Loucy (cell line): ENCODE measurements around the gene SRPK3.
"Not testable (repeated sequence)": the region's sequence is repeated elsewhere in the genome, so short reads cannot be mapped to it uniquely, and the experiment has no call there.

Experiments used
- H2AFZ ChIP-seq: fragments of 200-600 bp; sonication (generic); 2 replicates; pipeline ENCODE4 v1.6.0; 2016; ENCODE audit warnings: antibody characterized with exemption, mild to moderate bottlenecking, low read length, moderate library complexity
- H3F3A ChIP-seq: fragments of 200-600 bp; 2 replicates; pipeline ENCODE4 v1.6.0; 2016; ENCODE audit warnings: antibody characterized with exemption, low read depth, mild to moderate bottlenecking
- H3K27me3 ChIP-seq: fragments of 200-600 bp; sonication (generic); 2 replicates; pipeline ENCODE4 v1.6.1; 2014; ENCODE audit warnings: low read length, mild to moderate bottlenecking; ENCODE audit not compliant: insufficient read depth, poor library complexity, severe bottlenecking
- H3K36me3 ChIP-seq: fragments of 200-600 bp; sonication (generic); 2 replicates; pipeline ENCODE4 v1.6.1; 2016; ENCODE audit warnings: low read length; ENCODE audit not compliant: insufficient read depth
- H3K4me1 ChIP-seq: fragments of 200-600 bp; sonication (generic); 2 replicates; pipeline ENCODE4 v1.5.1; 2014; ENCODE audit warnings: low read length, mild to moderate bottlenecking; ENCODE audit not compliant: insufficient read depth, poor library complexity, severe bottlenecking
- H3K4me2 ChIP-seq: fragments of 200-600 bp; sonication (generic); 2 replicates; pipeline ENCODE4 v1.6.0; 2014; ENCODE audit warnings: antibody characterized with exemption, low read length, low read depth, mild to moderate bottlenecking; ENCODE audit not compliant: poor library complexity, severe bottlenecking
- H3K4me3 ChIP-seq: fragments of 200-600 bp; sonication (generic); 2 replicates; pipeline ENCODE4 v1.5.1; 2014; ENCODE audit warnings: low read length, mild to moderate bottlenecking, mixed read lengths; ENCODE audit not compliant: poor library complexity, severe bottlenecking
- H3K79me2 ChIP-seq: fragments of 200-600 bp; sonication (generic); 2 replicates; pipeline ENCODE4 v1.6.1; 2014; ENCODE audit warnings: low read length; ENCODE audit not compliant: insufficient read depth
- H3K9ac ChIP-seq: fragments of 200-600 bp; sonication (generic); 2 replicates; pipeline ENCODE4 v1.6.0; 2014; ENCODE audit warnings: mild to moderate bottlenecking, low read depth, low read length, moderate library complexity; ENCODE audit not compliant: poor library complexity, severe bottlenecking
- H3K9me2 ChIP-seq: fragments of 200-600 bp; sonication (generic); replicated peaks from 2 replicates; pipeline ENCODE4 v1.6.1; 2016; ENCODE audit warnings: low read depth, low read length, mixed read lengths
- H3K9me3 ChIP-seq: fragments of 200-600 bp; sonication (generic); 2 replicates; pipeline ENCODE4 v1.6.1; 2014; ENCODE audit warnings: mild to moderate bottlenecking, antibody characterized with exemption, low read length, low read depth; ENCODE audit not compliant: insufficient read depth
- H4K20me1 ChIP-seq: fragments of 200-600 bp; sonication (generic); 2 replicates; pipeline ENCODE4 v1.6.0; 2014; ENCODE audit warnings: antibody characterized with exemption, low read length, mild to moderate bottlenecking; ENCODE audit not compliant: insufficient read depth, poor library complexity, severe bottlenecking
- CTCF ChIP-seq: fragments of 200-600 bp; sonication (generic); conservative IDR thresholded peaks from 2 replicates; pipeline ENCODE4 v1.5.1; 2014; ENCODE audit warnings: mild to moderate bottlenecking, antibody characterized with exemption, low read length
- EZH2phosphoT487 ChIP-seq: fragments of 200-600 bp; IDR thresholded peaks from 2 replicates; pipeline ENCODE4 v1.6.1; 2018; ENCODE audit warnings: antibody characterized with exemption, mild to moderate bottlenecking, moderate library complexity, borderline replicate concordance

SRPK3 gene

GRCh38 chrX:153744210-153745066, 36.4 kb upstream of the SRPK3 start:
- Histone ChIP-seq H3K9ac (no peak overlapping the region), H3K79me2 (no peaks in the 10 kb centered on the region), H4K20me1 (no peaks in the 10 kb centered on the region), H3K36me3 (no peaks in the 10 kb centered on the region), H3K4me3 (no peak overlapping the region), H3K4me2 (no peak overlapping the region), H3K27me3 (no peaks in the 10 kb centered on the region), H2AFZ (no peak overlapping the region), H3F3A (no peaks in the 10 kb centered on the region), H3K9me3 (no peaks in the 10 kb centered on the region), H3K9me2 (no peaks in the 10 kb centered on the region), H3K4me1 (peaks cover 5% of the 10 kb centered on the region)
- TF ChIP-seq CTCF = no peak
- no peak for TF ChIP-seq EZH2phosphoT487

GRCh38 chrX:153745067-153745433, 35.8 kb upstream of the SRPK3 start:
- H3K4me3 ChIP-seq, H3K79me2 ChIP-seq, H2AFZ ChIP-seq, H3K9me2 ChIP-seq, H3K27me3 ChIP-seq, H3F3A ChIP-seq, H3K9me3 ChIP-seq, H3K4me2 ChIP-seq, H3K36me3 ChIP-seq, H3K4me1 ChIP-seq, H4K20me1 ChIP-seq, H3K9ac ChIP-seq: not testable (repeated sequence)

GRCh38 chrX:153746359-153746758, 34.5 kb upstream of the SRPK3 start:
- Histone ChIP-seq H3K36me3 (no peaks in the 10 kb centered on the region), H3K27me3 (no peaks in the 10 kb centered on the region), H3K9ac (no peak overlapping the region), H3K4me3 (no peak overlapping the region), H3K79me2 (no peaks in the 10 kb centered on the region), H2AFZ (no peak overlapping the region), H3K4me2 (no peak overlapping the region), H3K4me1 (no peaks in the 10 kb centered on the region), H3K9me3 (no peaks in the 10 kb centered on the region), H4K20me1 (no peaks in the 10 kb centered on the region), H3K9me2 (no peaks in the 10 kb centered on the region), H3F3A (no peaks in the 10 kb centered on the region)
- TF ChIP-seq CTCF (no peak), EZH2phosphoT487 (no peak)

GRCh38 chrX:153746991-153747390, 33.9 kb upstream of the SRPK3 start:
- H3K4me3 ChIP-seq, H3K79me2 ChIP-seq, H3K9me3 ChIP-seq, H3K9ac ChIP-seq, H3K36me3 ChIP-seq, H3F3A ChIP-seq, H3K9me2 ChIP-seq, H4K20me1 ChIP-seq, H3K4me2 ChIP-seq, H2AFZ ChIP-seq, H3K4me1 ChIP-seq, H3K27me3 ChIP-seq: not testable (repeated sequence)

GRCh38 chrX:153749017-153749416, 31.8 kb upstream of the SRPK3 start:
- not testable (repeated sequence) for H3K4me2 ChIP-seq, H3K36me3 ChIP-seq, H3K4me3 ChIP-seq, H3F3A ChIP-seq, H2AFZ ChIP-seq, H3K9me3 ChIP-seq, H3K27me3 ChIP-seq, H3K4me1 ChIP-seq, H4K20me1 ChIP-seq, H3K9ac ChIP-seq, H3K9me2 ChIP-seq, H3K79me2 ChIP-seq
